SK-N-DZ (cell line): ENCODE data around the gene ZBTB44. TPM values are rescaled to one million over a fixed set of nuclear protein-coding genes. Genes with fewer than 3 reads are reported as not detected.
"Not testable (repeated sequence)": the region's sequence is repeated elsewhere in the genome, so short reads cannot be mapped to it uniquely, and the experiment has no call there.

ENCODE experiments used
- DNase-seq: peaks from one replicate; pipeline ENCODE4 v3.0.0-alpha.2; 2015; ENCODE audit warnings: low spot score
- polyA plus RNA-seq, 2 experiments: library from polyadenylated mRNA; depleted of rRNA; stranded (reverse); fragments of >200 nt; gene quantifications; 2 replicates each; pipeline ENCODE4 v1.2.3, GENCODE V29; 2014

ZBTB44 gene
- 12.9 and 14.9 TPM in 2 replicates for polyA plus RNA-seq (2014; cell fraction: cytosol; rRNA removed)
- polyA plus RNA-seq (2014; cell fraction: nucleus; rRNA removed) = 8.8 and 11.2 TPM in 2 replicates

GRCh38 chr11:130314750-130315285 lies at the start of gene ZBTB44:
Gene ZBTB44, minus strand, starts transcription at chr11:130314917. Its CDS starts 53,044 bp downstream, at chr11:130261873.
- peak; percentile 78 for DNase-seq

GRCh38 chr11:130359419-130359818 lies 44.7 kb upstream of the ZBTB44 start:
- DNase-seq = no peak

- DNase-seq = no peak
Observed at GRCh38 chr11:130358398-130358797, 43.7 kb upstream of the ZBTB44 start.

GRCh38 chr11:130347261-130347660 lies 32.5 kb upstream of the ZBTB44 start:
- DNase-seq = no peak

GRCh38 chr11:130344841-130345240 lies 30.1 kb upstream of the ZBTB44 start:
- no peak for DNase-seq

- DNase-seq = no peak
Observed at GRCh38 chr11:130340671-130341319, 26.1 kb upstream of the ZBTB44 start.

- no peak for DNase-seq
Observed at GRCh38 chr11:130338667-130339066, 23.9 kb upstream of the ZBTB44 start.

- DNase-seq = no peak
Observed at GRCh38 chr11:130337281-130338089, 22.8 kb upstream of the ZBTB44 start.

GRCh38 chr11:130331397-130331796 lies 16.7 kb upstream of the ZBTB44 start:
- not testable (repeated sequence) for DNase-seq

- no peak for DNase-seq
Observed at GRCh38 chr11:130330101-130330684, 15.5 kb upstream of the ZBTB44 start.

GRCh38 chr11:130328420-130328819 lies 13.7 kb upstream of the ZBTB44 start:
- DNase-seq = no peak

GRCh38 chr11:130327716-130328115 lies 13.0 kb upstream of the ZBTB44 start:
- no peak for DNase-seq

- DNase-seq = no peak
Observed at GRCh38 chr11:130325691-130326090, 11.0 kb upstream of the ZBTB44 start.

- no peak for DNase-seq
Observed at GRCh38 chr11:130323452-130324450, 9.0 kb upstream of the ZBTB44 start.

- DNase-seq = no peak
Observed at GRCh38 chr11:130322126-130322525, 7.4 kb upstream of the ZBTB44 start.

GRCh38 chr11:130318031-130318673 lies 3.4 kb upstream of the ZBTB44 start:
- DNase-seq = no peak

- no peak for DNase-seq
Observed at GRCh38 chr11:130315354-130315970, 745 bp upstream of the ZBTB44 start.

- DNase-seq = peak; percentile 12
Observed at GRCh38 chr11:130314184-130314749, 450 bp downstream of the ZBTB44 start.

GRCh38 chr11:130313383-130314183 lies 1.1 kb downstream of the ZBTB44 start:
- DNase-seq = no peak
